Duodenal mucosa (tissue), 2 donors: Measurements from ENCODE around the gene ZNF823.

ENCODE experiments used
- H3K27ac ChIP-seq: one replicate; pipeline ENCODE4 v1.7.0; 2013; ENCODE audit warnings: low read depth, low read length
- H3K27me3 ChIP-seq, 2 donors: one replicate each; pipeline ENCODE4 v1.7.0; 2013; ENCODE audit warnings: low read length in 2 of 2, control low read depth in 1 of 2; ENCODE audit not compliant: insufficient read depth in 2 of 2, control insufficient read depth in 1 of 2
- H3K36me3 ChIP-seq, 2 donors: one replicate each; pipeline ENCODE4 v1.7.0; 2013; ENCODE audit warnings: low read length in 2 of 2, control low read depth in 1 of 2; ENCODE audit not compliant: insufficient read depth in 2 of 2, control insufficient read depth in 1 of 2
- H3K4me1 ChIP-seq, 2 donors: one replicate each; pipeline ENCODE4 v1.7.0; 2013; ENCODE audit warnings: low read length in 2 of 2, control low read depth in 1 of 2; ENCODE audit not compliant: insufficient read depth in 2 of 2, control insufficient read depth in 1 of 2
- H3K4me3 ChIP-seq, 2 donors: one replicate each; pipeline ENCODE4 v1.7.0; 2013; ENCODE audit warnings: low read length in 2 of 2, low read depth in 1 of 2
- H3K9ac ChIP-seq, 2 donors: one replicate each; pipeline ENCODE4 v1.7.0; 2013; ENCODE audit warnings: low read length in 2 of 2, low read depth in 1 of 2
- H3K9me3 ChIP-seq, 2 donors: one replicate each; pipeline ENCODE4 v1.7.0; 2013; ENCODE audit warnings: low read length in 2 of 2, control low read depth in 1 of 2; ENCODE audit not compliant: control insufficient read depth in 1 of 2

The ZNF823 gene

DNA sequence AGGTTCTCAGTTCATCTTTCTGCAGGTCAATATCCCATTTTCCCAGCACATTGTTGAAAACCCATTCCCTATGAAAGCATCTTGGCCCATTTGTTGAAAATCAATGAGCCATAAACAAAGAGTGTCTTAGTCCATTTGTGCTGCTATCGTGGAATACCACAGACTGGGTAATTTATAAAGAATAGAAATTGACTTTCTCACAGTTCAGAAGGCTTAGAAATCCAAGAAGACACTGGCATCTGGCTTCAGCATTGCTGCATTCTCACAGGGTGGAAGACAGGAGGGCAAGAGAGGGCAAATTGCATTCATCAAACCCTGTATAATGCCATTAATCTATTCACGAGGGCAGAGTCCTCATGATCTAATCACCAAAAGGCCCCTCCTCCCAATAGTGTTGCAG lies 34.1 kb downstream of the ZNF823 start:
- Histone ChIP-seq H3K36me3 (no peaks in the 10 kb centered on the region), H3K9me3 (no peaks in the 10 kb centered on the region), H3K4me3 (no peak overlapping the region), H3K27ac (no peak overlapping the region), H3K27me3 (no peaks in the 10 kb centered on the region), H3K9ac (no peak overlapping the region), H3K4me1 (peaks cover 0 to 13% of the 10 kb centered on the region in 2 donors)

GRCh38 chr19:11699931-11700794 lies 38.6 kb downstream of the ZNF823 start:
- H3K9ac ChIP-seq = no peak overlapping the region
- no peaks in the 10 kb centered on the region for H3K27me3 ChIP-seq
- H3K27ac ChIP-seq = no peak overlapping the region
- H3K4me1 ChIP-seq = peaks cover 0 to 9% of the 10 kb centered on the region in 2 donors
- no peak overlapping the region for H3K4me3 ChIP-seq
- no peaks in the 10 kb centered on the region for H3K36me3 ChIP-seq
- H3K9me3 ChIP-seq = no peaks in the 10 kb centered on the region

GRCh38 chr19:11698231-11698630 lies 40.5 kb downstream of the ZNF823 start:
- H3K4me3 ChIP-seq = no peak overlapping the region
- no peaks in the 10 kb centered on the region for H3K36me3 ChIP-seq
- H3K27ac ChIP-seq = no peak overlapping the region
- H3K9ac ChIP-seq = no peak overlapping the region
- H3K27me3 ChIP-seq = no peaks in the 10 kb centered on the region
- peaks cover 3 to 8% of the 10 kb centered on the region in 2 donors for H3K4me1 ChIP-seq
- H3K9me3 ChIP-seq = no peaks in the 10 kb centered on the region

DNA sequence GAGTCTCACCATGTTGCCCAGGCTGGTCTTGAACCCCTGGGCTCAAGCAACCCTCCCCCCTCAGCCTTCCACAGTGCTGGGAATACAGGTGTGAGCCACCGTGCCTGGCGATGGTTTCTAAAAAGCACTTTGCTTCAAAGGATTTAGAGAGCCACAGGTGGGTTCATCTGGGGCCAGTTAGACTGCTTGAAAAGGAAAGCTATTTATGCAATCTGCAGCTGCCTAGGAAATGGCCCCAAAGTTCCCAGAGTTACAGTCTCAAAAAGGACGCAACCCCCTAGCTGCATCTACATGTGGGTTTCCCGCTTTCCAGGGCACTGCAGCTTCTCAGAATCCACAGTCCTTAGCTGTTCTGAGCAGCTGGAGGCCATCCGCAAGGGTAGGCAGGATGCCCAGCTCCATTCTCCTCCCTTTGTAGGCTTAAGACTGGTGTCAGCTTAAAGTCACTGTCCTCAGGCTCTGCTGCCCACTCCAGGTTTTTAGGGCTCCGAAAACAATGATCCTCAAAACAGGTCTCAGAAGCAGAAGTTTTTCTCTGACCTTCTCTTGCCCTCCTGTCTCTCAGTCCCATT lies 41.4 kb downstream of the ZNF823 start:
- Histone ChIP-seq H3K9ac (no peak overlapping the region), H3K4me1 (peaks cover 3 to 8% of the 10 kb centered on the region in 2 donors), H3K27me3 (no peaks in the 10 kb centered on the region), H3K36me3 (no peaks in the 10 kb centered on the region), H3K9me3 (no peaks in the 10 kb centered on the region), H3K4me3 (no peak overlapping the region), H3K27ac (no peak overlapping the region)

DNA sequence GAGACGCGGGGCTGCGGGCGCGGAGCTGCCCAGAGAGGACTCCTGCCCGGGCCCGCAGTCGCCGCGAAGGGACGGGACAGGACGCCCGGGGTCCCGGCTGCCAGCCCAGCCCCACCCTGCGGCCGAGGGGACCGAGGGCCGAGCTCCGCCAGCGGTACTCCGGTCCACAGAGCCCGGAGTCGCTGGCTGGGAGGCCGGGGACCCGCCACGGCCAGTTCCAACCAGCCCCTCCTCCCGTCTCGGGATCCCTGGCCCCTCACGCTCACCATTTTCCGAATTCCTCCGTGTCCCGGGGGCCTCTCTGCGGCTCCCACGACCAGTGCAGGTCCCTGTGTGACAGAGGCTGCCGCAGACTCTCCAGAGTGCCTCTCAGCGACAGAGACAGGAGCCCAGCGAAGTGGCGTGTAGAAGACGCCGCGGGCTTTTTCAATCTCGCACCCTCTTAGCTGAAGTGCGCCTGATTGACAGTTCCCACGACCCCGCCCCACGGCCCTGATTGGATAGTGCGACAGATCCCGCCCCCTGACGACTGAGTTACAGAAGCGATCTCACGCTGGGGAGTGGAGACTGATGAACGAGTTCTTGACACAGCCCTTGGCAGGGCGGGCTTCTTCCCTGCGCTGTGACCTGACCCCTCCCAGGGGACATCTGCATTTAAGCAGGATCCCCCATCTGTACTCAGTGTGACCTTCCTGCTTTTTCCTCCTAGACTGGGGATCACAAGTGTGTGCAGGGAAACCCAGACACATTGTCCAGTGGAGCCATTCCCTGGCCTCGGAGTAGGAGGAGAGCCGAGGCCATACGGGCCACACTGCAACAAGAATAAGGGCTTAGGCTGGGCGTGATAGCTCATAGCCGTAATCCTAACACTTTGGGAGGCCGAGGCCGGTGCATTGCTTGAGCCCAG lies 44.0 kb downstream of the ZNF823 start:
- H3K9ac ChIP-seq = peak overlapping the region; percentile 31 to 64
- H3K27ac ChIP-seq = peak overlapping the region; percentile 0
- peak overlapping the region; percentile 59 to 71 for H3K4me3 ChIP-seq
- no peaks in the 10 kb centered on the region for H3K36me3 ChIP-seq
- no peaks in the 10 kb centered on the region for H3K9me3 ChIP-seq
- H3K27me3 ChIP-seq = no peaks in the 10 kb centered on the region
- peaks cover 3 to 8% of the 10 kb centered on the region in 2 donors for H3K4me1 ChIP-seq

DNA sequence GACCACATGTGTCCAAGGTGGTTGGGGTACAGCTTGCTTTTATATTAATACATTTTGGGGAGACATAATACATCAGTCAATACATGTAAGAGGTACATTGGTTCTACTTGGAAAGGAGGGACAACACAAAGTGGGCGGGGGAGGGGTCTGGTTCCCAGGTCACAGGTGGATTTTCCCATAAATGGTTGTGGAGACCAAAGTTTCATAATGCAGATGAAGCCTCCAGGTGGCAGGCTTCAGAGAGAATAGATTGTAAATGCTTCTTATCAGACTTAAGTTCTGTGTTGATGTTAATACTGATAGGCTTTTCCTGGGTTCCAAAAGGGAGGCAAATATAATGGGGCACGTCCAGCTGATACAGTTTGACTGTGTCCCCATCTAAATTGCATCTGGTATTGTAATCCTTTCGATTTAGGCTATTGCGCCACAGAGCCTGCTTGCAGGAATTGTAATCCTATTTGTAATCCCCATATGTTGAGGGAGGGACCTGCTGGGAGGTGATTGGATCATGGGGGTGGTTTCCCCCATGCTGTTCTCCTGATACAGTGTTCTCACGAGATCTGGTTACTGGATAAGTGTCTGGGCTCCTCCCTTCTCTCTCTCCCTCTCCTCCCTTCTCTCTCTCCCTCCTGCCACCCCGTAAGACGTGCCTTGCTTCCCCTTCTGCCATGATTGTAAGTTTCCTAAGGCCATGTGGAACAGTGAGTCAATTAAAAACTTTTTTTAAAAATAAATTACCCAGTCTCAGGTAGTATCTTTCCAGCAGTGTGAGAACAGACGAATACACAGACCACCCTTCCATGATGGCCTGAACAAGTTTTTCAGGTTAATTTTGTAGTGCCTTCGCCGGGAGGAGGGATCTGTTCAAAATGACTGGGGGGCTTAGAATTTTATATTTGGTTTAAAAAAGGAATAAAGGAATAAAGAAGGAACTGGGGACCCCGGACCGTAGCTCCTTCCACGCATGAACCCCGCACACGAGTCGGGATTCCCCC lies 44.9 kb downstream of the ZNF823 start:
- Histone ChIP-seq H3K4me1 (peaks cover 3 to 8% of the 10 kb centered on the region in 2 donors), H3K27ac (no peak overlapping the region), H3K27me3 (no peaks in the 10 kb centered on the region), H3K9me3 (no peaks in the 10 kb centered on the region), H3K9ac (peak overlapping the region; percentile 31 to 55), H3K36me3 (no peaks in the 10 kb centered on the region), H3K4me3 (peak overlapping the region; percentile 59 to 71)

DNA sequence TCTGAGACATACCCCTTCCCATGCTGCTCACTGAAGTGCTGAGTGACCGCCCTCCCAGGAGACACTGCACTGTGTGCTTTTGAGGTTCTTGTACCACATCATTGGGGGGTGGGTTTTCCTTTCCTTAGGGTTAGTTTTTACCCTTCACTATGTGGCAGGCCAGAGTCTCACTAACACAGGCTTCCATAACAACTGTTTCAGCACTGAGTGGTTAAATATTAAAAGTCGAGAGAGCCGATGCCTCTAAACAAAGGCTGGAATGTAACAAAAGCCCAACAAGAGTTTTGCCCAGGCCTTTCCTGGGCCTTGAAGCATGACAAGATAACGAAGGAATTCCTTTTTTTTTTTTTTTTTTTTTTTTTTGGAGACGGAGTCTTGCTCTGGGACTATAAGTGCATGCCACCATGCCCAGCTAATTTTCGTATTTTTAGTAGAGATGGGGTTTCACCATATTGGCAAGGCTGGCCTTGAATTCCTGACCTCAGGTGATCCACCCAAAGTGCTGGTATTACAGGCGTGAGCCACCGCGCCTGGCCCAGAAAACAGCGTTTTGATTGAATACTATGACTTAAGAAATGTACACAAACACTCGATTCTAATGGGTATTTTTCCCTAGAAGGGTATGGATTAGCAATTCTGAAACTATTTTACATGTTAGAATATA lies 46.5 kb downstream of the ZNF823 start:
- Histone ChIP-seq H3K36me3 (no peaks in the 10 kb centered on the region), H3K4me1 (peaks cover 3 to 8% of the 10 kb centered on the region in 2 donors), H3K27ac (no peak overlapping the region), H3K9ac (no peak overlapping the region), H3K27me3 (no peaks in the 10 kb centered on the region), H3K4me3 (no peak overlapping the region), H3K9me3 (peaks cover 2 to 5% of the 10 kb centered on the region in 2 donors)

DNA sequence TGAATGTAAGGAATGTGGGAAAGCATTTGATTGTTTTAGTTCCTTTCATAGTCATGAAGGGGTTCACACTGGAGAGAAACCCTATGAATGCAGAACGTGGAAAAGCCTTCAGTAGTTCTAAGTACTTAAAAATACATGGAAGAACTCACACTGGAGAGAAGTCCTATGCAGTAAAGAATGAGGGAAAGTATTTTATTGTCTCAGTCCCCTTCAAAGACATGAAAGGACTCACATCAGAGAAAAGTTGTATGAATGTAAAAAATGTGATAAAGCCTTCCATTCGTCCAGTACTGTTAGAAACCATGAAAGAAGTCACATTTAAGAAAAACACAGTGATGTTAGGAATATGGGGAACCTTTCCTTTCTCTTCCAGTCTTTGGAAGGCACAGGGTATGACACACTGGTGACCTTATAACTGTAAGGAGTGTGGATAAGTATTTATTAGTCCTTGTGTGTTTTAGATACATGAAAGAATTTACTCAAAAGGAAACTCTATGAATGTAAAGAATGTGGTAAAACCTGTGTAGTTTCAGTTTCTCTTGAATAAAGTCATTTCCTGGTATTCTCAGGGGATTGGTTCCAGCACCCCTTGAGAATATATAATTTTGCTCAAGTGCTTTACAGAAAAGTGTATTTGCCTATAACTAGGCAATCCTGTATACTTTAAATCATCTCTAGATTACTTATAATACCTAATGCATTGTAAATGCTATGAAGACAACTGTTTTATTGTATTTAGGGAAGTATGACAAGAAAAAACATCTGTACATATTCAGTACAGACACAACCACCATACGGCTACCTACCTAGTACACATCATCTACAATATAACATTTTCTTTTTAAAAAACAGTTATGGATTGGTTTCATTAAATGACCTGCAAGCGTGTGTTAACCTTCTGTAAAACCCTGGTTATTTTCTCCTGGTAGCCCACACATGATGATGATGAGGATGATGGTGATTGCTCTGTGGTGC lies 52.8 kb downstream of the ZNF823 start:
- no peak overlapping the region for H3K4me3 ChIP-seq
- H3K9me3 ChIP-seq = peaks cover 40 to 42% of the 10 kb centered on the region in 2 donors
- peaks cover 0 to 10% of the 10 kb centered on the region in 2 donors for H3K36me3 ChIP-seq
- H3K27me3 ChIP-seq = no peaks in the 10 kb centered on the region
- no peak overlapping the region for H3K27ac ChIP-seq
- H3K9ac ChIP-seq = no peak overlapping the region
- no peaks in the 10 kb centered on the region for H3K4me1 ChIP-seq
